Lower leg skin (tissue), 3 donors: Measurements from ENCODE around the gene NR5A2.

ENCODE experiments used
- POLR2A ChIP-seq, 2 donors: fragments of 450-650 bp; IDR thresholded peaks; one replicate each; pipeline ENCODE4 v1.6.1; 2016 to 2017; ENCODE audit warnings: antibody characterized with exemption in 2 of 2, mild to moderate bottlenecking in 1 of 2, moderate library complexity in 1 of 2
- TF ChIP-seq, protein P1 (sequence below), 3 donors: fragments of 450-650 bp; IDR thresholded peaks; one replicate each; pipeline ENCODE4 v1.5.1; 2016; ENCODE audit warnings: antibody characterized with exemption in 3 of 3, mild to moderate bottlenecking in 3 of 3, moderate library complexity in 2 of 3

DNA sequence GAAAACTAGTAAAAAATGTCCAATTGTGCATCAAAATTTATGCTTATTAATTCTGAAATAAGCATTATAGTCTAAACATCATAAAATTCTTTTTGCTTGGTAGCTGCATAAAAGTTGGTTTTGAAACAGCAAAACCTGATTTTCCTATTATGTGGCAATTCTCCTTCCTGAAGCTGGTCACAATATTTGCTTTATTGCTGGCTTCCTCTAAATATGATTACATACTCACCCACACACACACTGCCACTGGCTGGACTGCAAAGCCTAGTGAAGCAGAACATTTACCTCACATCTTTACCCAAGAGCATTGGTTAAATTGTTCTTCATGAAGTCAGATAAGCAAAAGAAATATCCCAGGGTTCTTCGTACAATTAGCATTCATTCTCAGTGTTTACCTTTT is 103.0 kb downstream of the NR5A2 start:
- TF ChIP-seq, protein P1, sequence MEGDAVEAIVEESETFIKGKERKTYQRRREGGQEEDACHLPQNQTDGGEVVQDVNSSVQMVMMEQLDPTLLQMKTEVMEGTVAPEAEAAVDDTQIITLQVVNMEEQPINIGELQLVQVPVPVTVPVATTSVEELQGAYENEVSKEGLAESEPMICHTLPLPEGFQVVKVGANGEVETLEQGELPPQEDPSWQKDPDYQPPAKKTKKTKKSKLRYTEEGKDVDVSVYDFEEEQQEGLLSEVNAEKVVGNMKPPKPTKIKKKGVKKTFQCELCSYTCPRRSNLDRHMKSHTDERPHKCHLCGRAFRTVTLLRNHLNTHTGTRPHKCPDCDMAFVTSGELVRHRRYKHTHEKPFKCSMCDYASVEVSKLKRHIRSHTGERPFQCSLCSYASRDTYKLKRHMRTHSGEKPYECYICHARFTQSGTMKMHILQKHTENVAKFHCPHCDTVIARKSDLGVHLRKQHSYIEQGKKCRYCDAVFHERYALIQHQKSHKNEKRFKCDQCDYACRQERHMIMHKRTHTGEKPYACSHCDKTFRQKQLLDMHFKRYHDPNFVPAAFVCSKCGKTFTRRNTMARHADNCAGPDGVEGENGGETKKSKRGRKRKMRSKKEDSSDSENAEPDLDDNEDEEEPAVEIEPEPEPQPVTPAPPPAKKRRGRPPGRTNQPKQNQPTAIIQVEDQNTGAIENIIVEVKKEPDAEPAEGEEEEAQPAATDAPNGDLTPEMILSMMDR (IDR thresholded peaks at IDR 0.05) = no peak
- TF ChIP-seq POLR2A (IDR thresholded peaks at IDR 0.05) = no peak
